ENCODE measurements around the gene NELFA. TPM values are rescaled to one million over a fixed set of nuclear protein-coding genes. Genes with fewer than 3 reads are reported as not detected.
A peak's percentile ranks its signal among the peaks of the same experiment; 100 is the strongest.
"Not testable (repeated sequence)": the region's sequence is repeated elsewhere in the genome, so short reads cannot be mapped to it uniquely, and the experiment has no call there.

NELFA gene
- total RNA-seq, 2 experiments from 2014 or later, result 32.2 to 35.6 TPM

DNA sequence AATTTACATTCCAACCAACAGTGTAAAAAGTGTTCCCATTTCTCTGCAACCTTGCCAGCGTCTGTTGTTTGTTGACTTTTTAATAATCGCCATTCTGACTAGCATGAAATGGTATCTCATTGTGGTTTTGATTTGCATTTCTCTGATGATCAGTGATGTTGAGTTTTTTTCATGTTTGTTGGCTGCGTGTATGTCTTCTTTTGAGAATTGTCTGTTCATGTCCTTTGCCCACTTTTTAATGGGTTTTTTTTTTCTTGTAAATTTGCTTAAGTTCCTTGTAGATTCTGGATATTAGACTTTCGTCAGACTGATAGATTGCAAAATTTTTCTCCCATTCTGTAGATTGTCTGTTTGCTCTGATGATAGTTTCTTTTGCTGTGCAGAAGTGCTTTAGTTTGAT lies 18.3 kb upstream of the NELFA start:
- H3K27me3 Mint-ChIP-seq (ENCODE audit: low read depth), result peaks cover 66% of the 10 kb centered on the region
- CTCF ChIA-PET; H3K4me3 Mint-ChIP-seq; H3K36me3 Mint-ChIP-seq (ENCODE audit: low read depth); H3K4me1 Mint-ChIP-seq (ENCODE audit: low read depth); DNase-seq; H3K9me3 Mint-ChIP-seq (ENCODE audit: insufficient read depth); H3K27ac Mint-ChIP-seq; ATAC-seq: not testable (repeated sequence)
- POLR2A ChIA-PET, result interaction anchor here (1.3 kb wide), 1 partner anchor 18 kb away, joined by 4 read pairs; the partner anchor contains the start of gene NELFA

- H3K36me3 Mint-ChIP-seq (ENCODE audit: low read depth), result no peaks in the 10 kb centered on the region
- CTCF ChIA-PET, result no interaction called here
- POLR2A ChIA-PET, result no interaction called here
- ATAC-seq (no peak), DNase-seq (no peak)
- no peaks in the 10 kb centered on the region for H3K9me3 Mint-ChIP-seq (ENCODE audit: insufficient read depth)
- H3K4me3 Mint-ChIP-seq, result no peak overlapping the region
- no peak overlapping the region for H3K27ac Mint-ChIP-seq
- H3K4me1 Mint-ChIP-seq (ENCODE audit: low read depth), result no peaks in the 10 kb centered on the region
- peaks cover 71% of the 10 kb centered on the region for H3K27me3 Mint-ChIP-seq (ENCODE audit: low read depth)
Observed at GRCh38 chr4:2025817-2026216, 17.0 kb upstream of the NELFA start.

DNA sequence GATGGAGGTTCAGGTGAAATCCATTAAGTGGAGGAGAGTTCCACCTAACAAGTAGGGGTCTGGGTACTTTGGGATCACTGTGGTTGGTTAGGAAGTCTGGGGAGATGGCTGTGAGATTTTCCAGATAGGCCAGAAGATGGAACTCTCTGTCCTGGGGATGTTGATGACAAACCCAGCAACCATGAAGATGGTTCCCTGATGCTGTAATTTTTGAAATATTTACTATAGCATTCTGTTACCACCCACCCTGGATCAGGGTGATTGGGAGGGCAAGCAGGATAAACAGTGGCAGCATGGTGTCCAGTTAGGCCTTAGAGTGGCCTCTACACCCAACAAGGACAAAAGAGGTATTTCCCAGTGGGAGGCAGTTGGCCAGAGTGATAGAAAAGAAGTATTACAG lies 15.9 kb upstream of the NELFA start:
- no peaks in the 10 kb centered on the region for H3K36me3 Mint-ChIP-seq (ENCODE audit: low read depth)
- no peak for DNase-seq
- no peaks in the 10 kb centered on the region for H3K4me1 Mint-ChIP-seq (ENCODE audit: low read depth)
- peaks cover 65% of the 10 kb centered on the region for H3K27me3 Mint-ChIP-seq (ENCODE audit: low read depth)
- no peak for ATAC-seq
- no peak overlapping the region for H3K4me3 Mint-ChIP-seq
- CTCF ChIA-PET, result no interaction called here
- H3K9me3 Mint-ChIP-seq (ENCODE audit: insufficient read depth), result no peaks in the 10 kb centered on the region
- POLR2A ChIA-PET, result no interaction called here
- H3K27ac Mint-ChIP-seq, result no peak overlapping the region

- POLR2A ChIA-PET; H3K4me1 Mint-ChIP-seq (ENCODE audit: low read depth); H3K4me3 Mint-ChIP-seq; DNase-seq; H3K9me3 Mint-ChIP-seq (ENCODE audit: insufficient read depth); H3K27ac Mint-ChIP-seq; ATAC-seq; H3K36me3 Mint-ChIP-seq (ENCODE audit: low read depth); CTCF ChIA-PET: not testable (repeated sequence)
- peaks cover 46% of the 10 kb centered on the region for H3K27me3 Mint-ChIP-seq (ENCODE audit: low read depth)
Observed at GRCh38 chr4:2021358-2022018, 12.7 kb upstream of the NELFA start.

DNA sequence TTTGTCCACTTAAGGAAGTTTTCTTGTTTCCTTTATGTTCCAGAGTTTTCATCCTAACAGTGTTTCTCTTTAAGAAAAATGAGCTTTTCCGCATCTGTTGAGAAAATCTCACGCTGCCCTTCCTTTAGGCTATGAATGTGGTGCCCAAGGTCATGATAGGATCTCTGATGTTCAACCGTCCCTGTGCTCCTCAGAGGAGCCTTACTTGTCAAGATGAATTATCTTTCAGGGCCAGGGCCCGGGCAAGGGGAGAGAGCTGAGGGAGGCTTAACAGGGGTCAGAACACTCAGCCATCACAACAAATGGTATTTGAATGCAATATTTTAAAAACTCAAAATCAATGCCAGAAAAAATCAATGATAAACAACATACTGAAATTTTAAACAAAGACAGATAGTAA lies 6.2 kb upstream of the NELFA start:
- Mint-ChIP-seq H3K4me1 (ENCODE audit: low read depth) (peaks cover 6% of the 10 kb centered on the region), H3K9me3 (ENCODE audit: insufficient read depth) (no peaks in the 10 kb centered on the region), H3K4me3 (no peak overlapping the region), H3K27ac (no peak overlapping the region), H3K27me3 (ENCODE audit: low read depth) (peaks cover 12% of the 10 kb centered on the region), H3K36me3 (ENCODE audit: low read depth) (no peaks in the 10 kb centered on the region)
- DNase-seq, result no peak
- POLR2A ChIA-PET, result no interaction called here
- no peak for ATAC-seq
- CTCF ChIA-PET, result no interaction called here

- ChIA-PET CTCF (no interaction called here), POLR2A (no interaction called here)
- DNase-seq (no peak), ATAC-seq (no peak)
- Mint-ChIP-seq H3K9me3 (ENCODE audit: insufficient read depth) (no peaks in the 10 kb centered on the region), H3K27me3 (ENCODE audit: low read depth) (peaks cover 5% of the 10 kb centered on the region), H3K27ac (no peak overlapping the region), H3K4me3 (no peak overlapping the region), H3K4me1 (ENCODE audit: low read depth) (peaks cover 20% of the 10 kb centered on the region), H3K36me3 (ENCODE audit: low read depth) (peaks cover 9% of the 10 kb centered on the region)
Observed at GRCh38 chr4:2011583-2011982, 2.8 kb upstream of the NELFA start.

GRCh38 chr4:2009651-2010233 lies 968 bp upstream of the NELFA start:
- peaks cover 5% of the 10 kb centered on the region for H3K27me3 Mint-ChIP-seq (ENCODE audit: low read depth)
- no peaks in the 10 kb centered on the region for H3K9me3 Mint-ChIP-seq (ENCODE audit: insufficient read depth)
- peaks cover 21% of the 10 kb centered on the region for H3K36me3 Mint-ChIP-seq (ENCODE audit: low read depth)
- H3K27ac Mint-ChIP-seq, result peak overlapping the region; percentile 88
- DNase-seq (peak; percentile 57), ATAC-seq (peak; percentile 28)
- POLR2A ChIA-PET, result interaction anchor here (0.8 to 1.8 kb wide), 7 partner anchors 18 to 459 kb away, joined by 3 to 4 read pairs (median 3); partner anchors contain the start of gene RNF4
- CTCF ChIA-PET, result interaction anchor here (1.0 to 1.6 kb wide), 4 partner anchors 9 to 206 kb away, joined by 3 to 5 read pairs (median 4); no protein-coding TSS in a partner anchor
- H3K4me3 Mint-ChIP-seq, result peak overlapping the region; percentile 85
- H3K4me1 Mint-ChIP-seq (ENCODE audit: low read depth), result peaks cover 28% of the 10 kb centered on the region

DNA sequence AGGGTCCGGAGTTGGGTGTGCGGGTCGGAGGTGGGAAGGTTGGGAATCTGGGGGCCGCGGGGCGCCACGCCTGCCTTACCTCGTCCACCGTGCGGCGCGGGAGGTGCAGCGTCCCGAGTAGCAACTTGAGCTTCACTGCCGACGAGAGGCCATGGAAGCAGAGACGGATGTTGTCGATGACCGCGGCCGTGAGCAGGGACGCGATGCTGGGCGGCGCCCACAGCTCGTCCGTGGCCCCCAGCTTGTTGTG lies 178 bp downstream of the NELFA start:
- ChIA-PET CTCF (interaction anchor here (0.8 to 1.3 kb wide), 6 partner anchors 8 to 460 kb away, joined by 3 to 4 read pairs (median 3); partner anchors contain the start of gene RNF4), POLR2A (interaction anchor here (0.6 to 1.8 kb wide), 9 partner anchors 12 to 1050 kb away, joined by 3 to 4 read pairs (median 3); partner anchors contain the start of genes TACC3 and TMEM129)
- H3K36me3 Mint-ChIP-seq (ENCODE audit: low read depth), result peaks cover 23% of the 10 kb centered on the region
- H3K4me1 Mint-ChIP-seq (ENCODE audit: low read depth), result peaks cover 28% of the 10 kb centered on the region
- H3K4me3 Mint-ChIP-seq, result peak overlapping the region; percentile 85
- ATAC-seq (no peak), DNase-seq (no peak)
- H3K27me3 Mint-ChIP-seq (ENCODE audit: low read depth), result peaks cover 5% of the 10 kb centered on the region
- no peaks in the 10 kb centered on the region for H3K9me3 Mint-ChIP-seq (ENCODE audit: insufficient read depth)
- peak overlapping the region; percentile 88 for H3K27ac Mint-ChIP-seq

GRCh38 chr4:2007804-2008670 lies 737 bp downstream of the NELFA start:
- Mint-ChIP-seq H3K4me3 (peak overlapping the region; percentile 85), H3K27ac (peak overlapping the region; percentile 88), H3K4me1 (ENCODE audit: low read depth) (peaks cover 28% of the 10 kb centered on the region), H3K36me3 (ENCODE audit: low read depth) (peaks cover 28% of the 10 kb centered on the region), H3K27me3 (ENCODE audit: low read depth) (peaks cover 5% of the 10 kb centered on the region), H3K9me3 (ENCODE audit: insufficient read depth) (no peaks in the 10 kb centered on the region)
- CTCF ChIA-PET, result interaction anchor here (0.8 to 1.2 kb wide), 5 partner anchors 8 to 461 kb away, joined by 3 read pairs; partner anchors contain the start of gene RNF4
- ATAC-seq (no peak), DNase-seq (no peak)
- POLR2A ChIA-PET, result interaction anchor here (0.6 to 1.8 kb wide), 9 partner anchors 11 to 1051 kb away, joined by 3 to 4 read pairs (median 3); partner anchors contain the start of genes TACC3 and TMEM129

GRCh38 chr4:2006956-2007653 lies 1.7 kb downstream of the NELFA start:
- no peak for ATAC-seq
- Mint-ChIP-seq H3K9me3 (ENCODE audit: insufficient read depth) (no peaks in the 10 kb centered on the region), H3K27me3 (ENCODE audit: low read depth) (peaks cover 5% of the 10 kb centered on the region), H3K4me1 (ENCODE audit: low read depth) (peaks cover 37% of the 10 kb centered on the region), H3K27ac (no peak overlapping the region), H3K4me3 (peak overlapping the region; percentile 85), H3K36me3 (ENCODE audit: low read depth) (peaks cover 38% of the 10 kb centered on the region)
- ChIA-PET CTCF (no interaction called here), POLR2A (interaction anchor here (0.6 to 1.0 kb wide), 2 partner anchors 152 to 408 kb away, joined by 3 read pairs; no protein-coding TSS in a partner anchor)
- no peak for DNase-seq

DNA sequence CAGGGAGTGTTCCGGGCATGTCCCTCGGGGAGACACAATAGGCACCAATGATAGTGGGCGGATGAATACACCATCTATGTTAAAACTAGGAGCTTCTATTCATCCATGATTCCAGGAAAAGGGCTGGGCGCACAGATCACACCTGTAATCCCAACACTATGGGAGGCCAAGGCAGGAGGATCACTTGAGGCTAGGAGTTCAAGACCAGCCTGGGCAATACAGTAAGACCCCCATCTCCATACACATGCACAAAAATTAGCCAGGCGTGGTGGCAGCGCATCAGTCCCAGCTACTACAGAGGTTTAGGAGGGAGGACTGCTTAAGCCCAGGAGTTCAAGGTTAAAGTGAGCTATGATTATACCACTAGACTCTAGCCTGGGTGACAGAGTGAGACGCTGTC lies 2.4 kb downstream of the NELFA start:
- POLR2A ChIA-PET, result no interaction called here
- ATAC-seq (no peak), DNase-seq (no peak)
- Mint-ChIP-seq H3K27me3 (ENCODE audit: low read depth) (peaks cover 5% of the 10 kb centered on the region), H3K4me3 (no peak overlapping the region), H3K9me3 (ENCODE audit: insufficient read depth) (no peaks in the 10 kb centered on the region), H3K27ac (no peak overlapping the region), H3K4me1 (ENCODE audit: low read depth) (peaks cover 37% of the 10 kb centered on the region), H3K36me3 (ENCODE audit: low read depth) (peaks cover 40% of the 10 kb centered on the region)
- CTCF ChIA-PET, result no interaction called here

All from activated CD8-positive, alpha-beta T cell treated with anti-CD3 and anti-CD28 coated beads, Interleukin-2, amount 10 ng/mL, durations not matched to agents 7 days and 5 days (primary cell).